ENCODE results near the gene MCU. TPM values are rescaled to one million over a fixed set of nuclear protein-coding genes. Genes with fewer than 3 reads are reported as not detected.

Gene MCU
- total and polyA plus RNA-seq, 10 of the 15 experiments (the other 5 are each of a cell fraction or from before 2014, with no cell fraction given), result 5.1 to 49.1 (median 17.9) TPM

GRCh38 chr10:72740528-72740927 is 48.6 kb downstream of the MCU start:
- Histone ChIP-seq H3K4me1 (ENCODE audit: control insufficient read depth, insufficient read depth, low read length) (no peaks in the 10 kb centered on the region), H3K9ac (ENCODE audit: control insufficient read depth, insufficient read depth, low read length) (no peak overlapping the region), H3K4me2 (ENCODE audit: control insufficient read depth, insufficient read depth) (no peak overlapping the region), H3K27ac (ENCODE audit: control insufficient read depth, insufficient read depth) (no peak overlapping the region), H3K79me2 (ENCODE audit: control insufficient read depth, insufficient read depth, low read length) (no peaks in the 10 kb centered on the region), H3K36me3 (ENCODE audit: control insufficient read depth in 2 of 2, insufficient read depth in 2 of 2, low read length in 1 of 2) (no peaks in the 10 kb centered on the region), H3K27me3 (replicated peaks in 1 of 2; ENCODE audit: control insufficient read depth in 2 of 2, insufficient read depth in 2 of 2, low read length in 1 of 2) (no peaks in the 10 kb centered on the region), H4K20me1 (ENCODE audit: control insufficient read depth, insufficient read depth) (no peaks in the 10 kb centered on the region), H3K4me3 (no peak overlapping the region), H2AFZ (ENCODE audit: control insufficient read depth, low read depth, low read length) (no peak overlapping the region), H3K9me3 (replicated peaks; ENCODE audit: control insufficient read depth, insufficient read depth, low read length) (no peaks in the 10 kb centered on the region)
- ChIA-PET SMC1A (ENCODE audit: uncharacterized antibody, unreplicated experiment) (interaction anchor here (0.6 kb wide), 1 partner anchor 9 kb away, joined by 3 read pairs; no protein-coding TSS in a partner anchor), RAD21 (ENCODE audit: unreplicated experiment) (no interaction called here), POLR2A (interaction anchor here (0.5 kb wide), 1 partner anchor 64 kb away, joined by 3 read pairs; no protein-coding TSS in a partner anchor), CTCF (interaction anchor here (0.7 kb wide), 2 partner anchors 92 to 339 kb away, joined by 3 to 4 read pairs; no protein-coding TSS in a partner anchor)
- FAIRE-seq (no peak), DNase-seq (ENCODE audit: low read depth, low spot score) (no peak), ATAC-seq (no peak)
- BruUV-seq (replicated peaks), result no TSS peak
- WGBS (ENCODE audit: insufficient coverage, insufficient replicate concordance, low lambda C conversion rate, missing lambda C conversion rate), result 72% methylated on average over 2 of the region's 2 CpGs
- intact Hi-C loops (cut with micrococcal nuclease; ENCODE audit: unreplicated experiment), result no loop called here
- no peak for TF ChIP-seq ZBTB4 (CRISPR knock-in tag; IDR thresholded peaks at IDR 0.05)
- no peak for TF ChIP-seq SUPT20H (IDR thresholded peaks at IDR 0.05; ENCODE audit: borderline replicate concordance, control insufficient read depth, low read depth, low read length)
- TF ChIP-seq ZNF592 (IDR thresholded peaks at IDR 0.05), result no peak
- TF ChIP-seq TCF7 (IDR thresholded peaks at IDR 0.05; ENCODE audit: borderline replicate concordance), result no peak
- TF ChIP-seq ZNF274 (IDR thresholded peaks at IDR 0.05; ENCODE audit: insufficient read depth, insufficient read length), result no peak
- TF ChIP-seq ATF3 (IDR thresholded peaks at IDR 0.05; ENCODE audit: borderline replicate concordance, extremely low read depth, low read depth, low read length), result no peak
- TF ChIP-seq, protein P1, sequence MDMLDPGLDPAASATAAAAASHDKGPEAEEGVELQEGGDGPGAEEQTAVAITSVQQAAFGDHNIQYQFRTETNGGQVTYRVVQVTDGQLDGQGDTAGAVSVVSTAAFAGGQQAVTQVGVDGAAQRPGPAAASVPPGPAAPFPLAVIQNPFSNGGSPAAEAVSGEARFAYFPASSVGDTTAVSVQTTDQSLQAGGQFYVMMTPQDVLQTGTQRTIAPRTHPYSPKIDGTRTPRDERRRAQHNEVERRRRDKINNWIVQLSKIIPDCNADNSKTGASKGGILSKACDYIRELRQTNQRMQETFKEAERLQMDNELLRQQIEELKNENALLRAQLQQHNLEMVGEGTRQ (IDR thresholded peaks at IDR 0.05; ENCODE audit: borderline replicate concordance, low read depth, low read length), result no peak
- no peak for TF ChIP-seq JUNB (IDR thresholded peaks at IDR 0.05)
- TF ChIP-seq ZNF622 (IDR thresholded peaks at IDR 0.05), result no peak
- no peak for TF ChIP-seq ELK1 (IDR thresholded peaks at IDR 0.05; ENCODE audit: low read depth, low read length)
- TF ChIP-seq KDM1A (IDR thresholded peaks at IDR 0.05; ENCODE audit: borderline replicate concordance), result no peak
- TF ChIP-seq MTA3 (IDR thresholded peaks at IDR 0.05; ENCODE audit: borderline replicate concordance, low read length), result no peak
- TF ChIP-seq CHD4 (IDR thresholded peaks at IDR 0.05), result no peak
- in situ Hi-C loops (cut with MboI), result no loop called here

Measured in GM12878 (cell line).